Measurements from ENCODE around the gene ZSCAN10.
"Not testable (repeated sequence)": the region's sequence is repeated elsewhere in the genome, so short reads cannot be mapped to it uniquely, and the experiment has no call there.

The ZSCAN10 gene

GRCh38 chr16:3075523-3075915 lies 23.6 kb downstream of the ZSCAN10 start:
- no peak for DNase-seq (ENCODE audit: low read depth)
- H3K4me3 ChIP-seq (ENCODE audit: control insufficient read depth, low read depth, low read length): no peak overlapping the region
- no peak for TF ChIP-seq CTCF (conservative IDR thresholded peaks at IDR 0.05; ENCODE audit: control insufficient read depth, insufficient read depth, low read depth, low read length)

- no peak for TF ChIP-seq CTCF (conservative IDR thresholded peaks at IDR 0.05; ENCODE audit: control insufficient read depth, insufficient read depth, low read depth, low read length)
- H3K4me3 ChIP-seq (ENCODE audit: control insufficient read depth, low read depth, low read length): no peak overlapping the region
- DNase-seq (ENCODE audit: low read depth): no peak
These were observed 24.1 kb downstream of the ZSCAN10 start for GRCh38 chr16:3074860-3075522.

- no peak for DNase-seq (ENCODE audit: low read depth)
- no peak for TF ChIP-seq CTCF (conservative IDR thresholded peaks at IDR 0.05; ENCODE audit: control insufficient read depth, insufficient read depth, low read depth, low read length)
- H3K4me3 ChIP-seq (ENCODE audit: control insufficient read depth, low read depth, low read length): no peak overlapping the region
These were observed 25.6 kb downstream of the ZSCAN10 start for GRCh38 chr16:3073448-3073847.

- not testable (repeated sequence) for DNase-seq (ENCODE audit: low read depth); H3K4me3 ChIP-seq (ENCODE audit: control insufficient read depth, low read depth, low read length)
These were observed 26.4 kb downstream of the ZSCAN10 start for GRCh38 chr16:3072576-3073263.

GRCh38 chr16:3072148-3072547 lies 26.9 kb downstream of the ZSCAN10 start:
- not testable (repeated sequence) for DNase-seq (ENCODE audit: low read depth); H3K4me3 ChIP-seq (ENCODE audit: control insufficient read depth, low read depth, low read length)

GRCh38 chr16:3071655-3072054 lies 27.4 kb downstream of the ZSCAN10 start:
- no peak for DNase-seq (ENCODE audit: low read depth)
- H3K4me3 ChIP-seq (ENCODE audit: control insufficient read depth, low read depth, low read length): no peak overlapping the region
- TF ChIP-seq CTCF (conservative IDR thresholded peaks at IDR 0.05; ENCODE audit: control insufficient read depth, insufficient read depth, low read depth, low read length): no peak

- no peak for DNase-seq (ENCODE audit: low read depth)
- no peak overlapping the region for H3K4me3 ChIP-seq (ENCODE audit: control insufficient read depth, low read depth, low read length)
- no peak for TF ChIP-seq CTCF (conservative IDR thresholded peaks at IDR 0.05; ENCODE audit: control insufficient read depth, insufficient read depth, low read depth, low read length)
These were observed 28.4 kb downstream of the ZSCAN10 start for GRCh38 chr16:3070608-3071111.

GRCh38 chr16:3069146-3069545 lies 29.9 kb downstream of the ZSCAN10 start:
- not testable (repeated sequence) for DNase-seq (ENCODE audit: low read depth); H3K4me3 ChIP-seq (ENCODE audit: control insufficient read depth, low read depth, low read length)
